Mesendoderm (in vitro differentiated cells): ENCODE results near the gene KCNK1.

Experiments
- DNase-seq: peaks from one replicate; pipeline ENCODE4 v3.0.0; 2013
- H2AK5ac ChIP-seq: 2 replicates; pipeline ENCODE4 v1.6.1; 2013; ENCODE audit warnings: low read length, inconsistent platforms
- H2BK120ac ChIP-seq: 2 replicates; pipeline ENCODE4 v1.6.1; 2013; ENCODE audit warnings: low read depth, mild to moderate bottlenecking, low read length, moderate library complexity, mixed read lengths
- H2BK15ac ChIP-seq: replicated peaks from 2 replicates; pipeline ENCODE4 v1.6.1; 2013; ENCODE audit warnings: low read depth, mild to moderate bottlenecking, moderate library complexity
- H2BK5ac ChIP-seq: 2 replicates; pipeline ENCODE4 v1.6.1; 2013; ENCODE audit warnings: low read length, inconsistent platforms
- H3K18ac ChIP-seq: 2 replicates; pipeline ENCODE4 v1.6.1; 2013; ENCODE audit warnings: mild to moderate bottlenecking, low read length, mixed read lengths
- H3K23ac ChIP-seq: one replicate; pipeline ENCODE4 v1.6.1; 2013; ENCODE audit warnings: low read length
- H3K27ac ChIP-seq: 2 replicates; pipeline ENCODE4 v1.5.1; 2013; ENCODE audit warnings: low read depth, mild to moderate bottlenecking, inconsistent platforms, low read length, moderate library complexity
- H3K27me3 ChIP-seq: 2 replicates; pipeline ENCODE4 v1.6.1; 2013; ENCODE audit warnings: low read length, control low read depth, mild to moderate bottlenecking, inconsistent platforms; ENCODE audit not compliant: insufficient read depth, poor library complexity
- H3K36me3 ChIP-seq: 2 replicates; pipeline ENCODE4 v1.6.1; 2013; ENCODE audit warnings: low read length, inconsistent platforms; ENCODE audit not compliant: control insufficient read depth, insufficient read depth
- H3K4ac ChIP-seq: one replicate; pipeline ENCODE4 v1.6.1; 2013; ENCODE audit warnings: low read depth, mild to moderate bottlenecking, low read length, moderate library complexity
- H3K4me1 ChIP-seq: 2 replicates; pipeline ENCODE4 v1.6.1; 2013; ENCODE audit warnings: low read depth, low read length, inconsistent platforms; ENCODE audit not compliant: control insufficient read depth
- H3K4me2 ChIP-seq: 2 replicates; pipeline ENCODE4 v1.6.1; 2013; ENCODE audit warnings: low read length
- H3K4me3 ChIP-seq: 2 replicates; pipeline ENCODE4 v1.5.1; 2013; ENCODE audit warnings: mild to moderate bottlenecking, low read length
- H3K56ac ChIP-seq: one replicate; pipeline ENCODE4 v1.6.1; 2013; ENCODE audit warnings: low read length
- H3K79me1 ChIP-seq: 2 replicates; pipeline ENCODE4 v1.6.1; 2013; ENCODE audit warnings: low read length, inconsistent platforms
- H3K79me2 ChIP-seq: 2 replicates; pipeline ENCODE4 v1.6.1; 2013; ENCODE audit warnings: mild to moderate bottlenecking, low read length; ENCODE audit not compliant: control insufficient read depth, insufficient read depth
- H3K9ac ChIP-seq: 2 replicates; pipeline ENCODE4 v1.6.1; 2013; ENCODE audit warnings: low read length, inconsistent platforms
- H4K5ac ChIP-seq: one replicate; pipeline ENCODE4 v1.6.1; 2013; ENCODE audit warnings: low read length
- H4K8ac ChIP-seq: one replicate; pipeline ENCODE4 v1.6.1; 2013; ENCODE audit warnings: low read depth, mild to moderate bottlenecking, control low read depth, low read length, moderate library complexity
- WGBS: extraction: QIAGEN DNeasy Blood & Tissue Kit; methylation state at CpG from one replicate; pipeline ENCODE4 v1.1.7; 2013; ENCODE audit warnings: low lambda C conversion rate, missing lambda C conversion rate; ENCODE audit not compliant: insufficient coverage; ENCODE audit errors: extremely low coverage; 5-methylcytosine and 5-hydroxymethylcytosine counted together

KCNK1 gene

DNA sequence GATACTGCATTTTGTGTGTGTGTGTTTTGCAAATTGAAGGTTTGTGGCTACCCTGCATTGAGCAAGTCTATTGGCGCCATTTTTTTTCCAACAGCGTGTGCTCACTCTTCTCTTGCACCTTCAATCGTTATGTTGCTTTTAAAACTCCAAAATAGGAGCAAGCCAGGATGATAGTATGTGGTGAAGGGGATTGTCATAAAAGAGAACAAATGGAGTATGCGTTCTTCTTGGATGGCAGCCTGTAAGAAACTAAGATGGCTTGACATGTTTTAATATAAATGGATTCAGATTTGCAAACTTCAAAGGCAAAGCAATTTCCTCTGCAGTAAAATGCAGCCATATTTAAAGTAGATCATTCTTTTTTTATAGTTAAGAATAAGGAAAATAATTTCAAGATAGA lies 43.2 kb upstream of the KCNK1 start:
- WGBS = no CpG with 5 or more reads among the region's 4 CpGs
- Histone ChIP-seq H4K5ac (no peak overlapping the region), H3K56ac (no peak overlapping the region), H3K79me2 (no peaks in the 10 kb centered on the region), H3K36me3 (no peaks in the 10 kb centered on the region), H3K23ac (no peak overlapping the region), H3K79me1 (no peaks in the 10 kb centered on the region), H3K9ac (no peak overlapping the region), H2BK5ac (no peak overlapping the region), H2BK120ac (no peak overlapping the region), H3K4ac (no peak overlapping the region), H2AK5ac (no peak overlapping the region), H3K27ac (no peak overlapping the region), H3K4me1 (no peaks in the 10 kb centered on the region), H3K18ac (no peak overlapping the region), H2BK15ac (no peak overlapping the region), H4K8ac (no peak overlapping the region), H3K27me3 (no peaks in the 10 kb centered on the region), H3K4me2 (no peak overlapping the region), H3K4me3 (no peak overlapping the region)
- DNase-seq = no peak

DNA sequence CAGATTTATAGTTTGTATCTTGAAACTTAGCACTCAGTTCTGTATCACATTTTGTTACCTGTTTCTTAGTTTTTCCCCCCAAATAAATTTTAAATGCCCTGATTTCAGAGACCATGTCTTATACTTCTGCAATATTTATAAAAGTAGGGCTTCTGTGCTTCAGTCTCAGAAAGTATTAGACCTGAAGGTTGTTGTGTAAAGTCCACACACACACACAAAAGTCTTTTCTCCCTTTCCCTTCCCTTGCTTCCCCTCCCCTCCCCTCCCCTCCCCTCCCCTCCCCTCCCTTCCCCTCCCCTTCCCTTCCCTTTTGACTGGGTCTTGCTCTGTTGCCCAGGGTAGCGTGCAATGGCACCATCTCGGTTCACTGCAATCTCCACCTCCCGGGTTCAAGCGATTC lies 41.0 kb upstream of the KCNK1 start:
- Histone ChIP-seq H3K18ac (no peak overlapping the region), H3K4ac (no peak overlapping the region), H3K27ac (no peak overlapping the region), H3K79me1 (no peaks in the 10 kb centered on the region), H3K4me2 (no peak overlapping the region), H2BK5ac (no peak overlapping the region), H3K56ac (no peak overlapping the region), H3K9ac (no peak overlapping the region), H3K4me1 (no peaks in the 10 kb centered on the region), H3K27me3 (no peaks in the 10 kb centered on the region), H3K23ac (no peak overlapping the region), H3K79me2 (no peaks in the 10 kb centered on the region), H2BK120ac (no peak overlapping the region), H3K4me3 (no peak overlapping the region), H2AK5ac (no peak overlapping the region), H2BK15ac (no peak overlapping the region), H3K36me3 (no peaks in the 10 kb centered on the region), H4K8ac (no peak overlapping the region), H4K5ac (no peak overlapping the region)
- no peak for DNase-seq
- no CpG with 5 or more reads among the region's 4 CpGs for WGBS

DNA sequence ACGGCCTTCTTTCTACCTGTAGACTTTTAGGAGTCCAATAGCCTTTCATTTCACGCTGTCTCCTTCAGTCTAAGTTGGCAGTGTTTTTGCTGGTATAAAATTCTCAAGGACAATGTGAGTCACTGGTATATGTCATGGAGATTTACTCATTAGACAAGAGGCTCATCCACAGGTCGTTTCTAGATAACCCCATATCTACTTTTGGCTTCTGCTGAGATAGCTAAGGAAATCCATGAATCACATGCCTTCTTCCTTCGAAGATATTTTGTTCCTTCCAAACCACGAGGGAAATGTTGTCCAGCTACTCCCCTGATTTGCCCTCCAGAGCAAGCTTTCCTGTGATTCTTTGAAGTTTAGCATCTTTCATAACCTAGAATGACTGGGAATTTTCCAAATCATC lies 38.5 kb upstream of the KCNK1 start:
- Histone ChIP-seq H3K27ac (no peak overlapping the region), H3K9ac (no peak overlapping the region), H3K56ac (no peak overlapping the region), H2BK5ac (no peak overlapping the region), H3K79me1 (no peaks in the 10 kb centered on the region), H3K23ac (no peak overlapping the region), H4K5ac (no peak overlapping the region), H3K18ac (no peak overlapping the region), H3K4me3 (no peak overlapping the region), H3K36me3 (no peaks in the 10 kb centered on the region), H3K79me2 (no peaks in the 10 kb centered on the region), H2BK15ac (no peak overlapping the region), H2AK5ac (no peak overlapping the region), H3K4me1 (no peaks in the 10 kb centered on the region), H3K27me3 (no peaks in the 10 kb centered on the region), H4K8ac (no peak overlapping the region), H3K4me2 (no peak overlapping the region), H3K4ac (no peak overlapping the region), H2BK120ac (no peak overlapping the region)
- no peak for DNase-seq
- whole genome bisulfite sequencing = no CpG with 5 or more reads among the region's 5 CpGs

DNA sequence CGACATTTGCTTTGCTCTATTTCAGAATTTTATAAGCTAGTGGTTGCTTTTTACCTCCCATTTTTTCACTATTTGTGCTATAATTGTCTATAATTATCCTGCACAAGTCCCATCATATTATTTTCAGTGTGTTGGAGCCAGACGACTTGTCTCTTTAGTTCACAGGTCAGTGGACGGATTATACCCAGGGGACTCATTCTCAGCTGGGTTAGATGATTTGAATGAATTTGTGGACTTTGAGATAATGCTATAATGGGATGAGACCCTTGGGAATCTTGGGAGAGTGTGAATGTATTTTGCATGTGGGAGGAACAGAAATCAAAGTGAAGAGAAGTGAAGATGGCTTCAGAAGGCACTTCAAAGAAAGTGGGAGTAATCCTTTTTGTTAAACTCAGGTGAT lies 31.5 kb upstream of the KCNK1 start:
- no peaks in the 10 kb centered on the region for H3K4me1 ChIP-seq
- no peak overlapping the region for H4K5ac ChIP-seq
- no peak overlapping the region for H2AK5ac ChIP-seq
- H3K27me3 ChIP-seq = peaks cover 5% of the 10 kb centered on the region
- H2BK15ac ChIP-seq = no peak overlapping the region
- no peak overlapping the region for H3K56ac ChIP-seq
- no peaks in the 10 kb centered on the region for H3K36me3 ChIP-seq
- no peak overlapping the region for H3K23ac ChIP-seq
- no peak overlapping the region for H3K4me3 ChIP-seq
- no peak overlapping the region for H2BK5ac ChIP-seq
- H4K8ac ChIP-seq = no peak overlapping the region
- no peak overlapping the region for H3K18ac ChIP-seq
- no peaks in the 10 kb centered on the region for H3K79me2 ChIP-seq
- no CpG with 5 or more reads among the region's 3 CpGs for WGBS
- no peak for DNase-seq
- no peak overlapping the region for H3K27ac ChIP-seq
- no peak overlapping the region for H3K4ac ChIP-seq
- no peak overlapping the region for H3K4me2 ChIP-seq
- no peak overlapping the region for H3K9ac ChIP-seq
- H3K79me1 ChIP-seq = no peaks in the 10 kb centered on the region
- no peak overlapping the region for H2BK120ac ChIP-seq

DNA sequence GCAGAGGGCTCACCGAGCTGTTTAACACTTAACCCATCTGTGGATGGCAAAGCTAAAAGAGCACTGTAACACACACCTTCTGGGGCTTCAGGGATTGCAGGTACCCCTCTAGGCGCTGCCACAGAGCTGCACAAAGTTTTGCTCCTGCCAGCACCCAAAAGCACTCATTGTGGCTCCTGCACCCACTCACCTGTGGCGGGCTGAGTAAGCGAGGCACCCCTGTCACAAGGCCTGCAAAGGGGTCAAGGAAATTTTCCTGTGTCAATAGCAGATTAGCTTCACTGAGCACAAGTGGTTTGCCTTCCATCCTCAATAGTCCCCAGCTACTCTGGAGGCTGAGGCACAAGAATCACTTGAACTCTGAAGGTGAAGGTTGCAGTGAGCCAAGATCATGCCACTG lies 29.5 kb upstream of the KCNK1 start:
- Histone ChIP-seq H3K4me1 (no peaks in the 10 kb centered on the region), H3K27me3 (peaks cover 5% of the 10 kb centered on the region), H3K27ac (no peak overlapping the region)

DNA sequence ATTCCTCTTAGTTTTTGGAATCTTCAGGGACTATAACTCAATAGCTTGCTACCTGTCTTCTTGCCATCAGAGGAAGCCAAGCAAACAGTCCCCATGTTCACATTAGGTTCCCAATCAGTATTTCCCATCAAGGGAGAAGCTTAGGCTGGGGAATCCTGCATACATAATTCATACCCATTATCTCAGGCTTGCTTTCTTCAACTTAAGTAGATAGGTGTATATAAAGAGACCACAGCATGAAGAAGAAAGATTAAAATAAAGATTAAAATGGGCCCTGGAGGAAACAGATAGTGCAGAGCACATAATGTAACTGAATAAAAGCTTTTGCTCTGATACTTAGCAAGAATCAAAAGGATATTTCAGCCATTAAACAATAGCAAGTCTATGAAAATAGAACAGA lies 29.0 kb upstream of the KCNK1 start:
- no peak overlapping the region for H3K4ac ChIP-seq
- no peaks in the 10 kb centered on the region for H3K79me1 ChIP-seq
- no peak overlapping the region for H3K56ac ChIP-seq
- no peak overlapping the region for H2BK5ac ChIP-seq
- H3K9ac ChIP-seq = no peak overlapping the region
- no peak overlapping the region for H3K23ac ChIP-seq
- no peak overlapping the region for H3K4me3 ChIP-seq
- no peak overlapping the region for H4K5ac ChIP-seq
- H4K8ac ChIP-seq = no peak overlapping the region
- no peak overlapping the region for H2BK15ac ChIP-seq
- no peak overlapping the region for H2AK5ac ChIP-seq
- H3K79me2 ChIP-seq = no peaks in the 10 kb centered on the region
- no peak for DNase-seq
- H3K4me1 ChIP-seq = no peaks in the 10 kb centered on the region
- no peak overlapping the region for H3K4me2 ChIP-seq
- H3K18ac ChIP-seq = no peak overlapping the region
- no peak overlapping the region for H2BK120ac ChIP-seq
- no peaks in the 10 kb centered on the region for H3K36me3 ChIP-seq
- no peak overlapping the region for H3K27ac ChIP-seq
- peaks cover 5% of the 10 kb centered on the region for H3K27me3 ChIP-seq

More for the DNA sequence above, 29.5 kb upstream of the KCNK1 start:
- Histone ChIP-seq H2BK120ac (no peak overlapping the region), H3K9ac (no peak overlapping the region), H3K18ac (no peak overlapping the region), H3K4me3 (no peak overlapping the region), H4K8ac (no peak overlapping the region), H3K79me2 (no peaks in the 10 kb centered on the region), H3K23ac (no peak overlapping the region), H2BK5ac (no peak overlapping the region), H3K36me3 (no peaks in the 10 kb centered on the region), H3K4ac (no peak overlapping the region), H4K5ac (no peak overlapping the region), H3K4me2 (no peak overlapping the region), H2AK5ac (no peak overlapping the region), H3K79me1 (no peaks in the 10 kb centered on the region), H3K56ac (no peak overlapping the region), H2BK15ac (no peak overlapping the region)
- no CpG with 5 or more reads among the region's 4 CpGs for WGBS
- no peak for DNase-seq
